HG02943 (cell line): Measurements from ENCODE around the gene OR5B21.

Source experiments
- ATAC-seq: cut with Tn5 transposase; IDR thresholded peaks from one replicate; pipeline ENCODE4 v1.9.1; 2021; ENCODE audit warnings: mild to moderate bottlenecking, low read depth, moderate library complexity; ENCODE audit not compliant: unreplicated experiment

Gene OR5B21

DNA sequence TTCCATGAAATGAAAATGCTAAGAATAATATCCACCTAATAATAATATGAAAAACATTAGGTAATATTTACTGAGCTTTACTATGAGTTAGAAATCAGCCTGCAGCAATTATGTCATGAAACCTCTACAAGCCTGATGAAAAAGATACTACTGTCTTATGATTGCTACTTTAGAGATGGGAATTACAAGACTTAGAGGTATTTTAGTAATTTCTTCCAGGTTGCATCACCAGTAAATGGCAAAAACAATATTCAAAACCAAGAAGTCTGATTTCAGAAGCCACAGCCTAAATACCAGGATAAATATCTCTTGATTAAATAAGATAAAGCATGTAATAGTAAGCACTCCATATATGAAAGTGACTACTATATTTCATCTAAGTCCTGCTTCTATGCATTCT lies 13.8 kb downstream of the OR5B21 start:
- ATAC-seq: no peak

DNA sequence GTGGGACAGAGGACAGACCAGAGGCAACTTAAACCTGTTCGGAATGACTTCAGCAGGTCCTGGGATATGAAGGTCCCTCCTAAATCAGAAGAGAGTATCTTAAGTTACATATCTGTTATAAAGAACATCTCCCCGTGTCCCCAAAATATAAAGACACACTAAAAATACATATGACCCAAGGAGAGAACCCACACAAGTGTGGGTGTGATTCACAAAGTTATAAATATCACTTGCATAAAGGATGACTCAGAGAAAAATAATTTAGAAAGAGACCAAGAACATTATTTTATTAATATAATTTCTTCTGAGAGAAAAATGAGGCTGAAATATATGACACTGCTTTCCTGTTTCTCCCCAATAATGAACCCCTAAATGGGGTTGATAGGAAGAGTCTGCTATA lies 14.2 kb downstream of the OR5B21 start:
- ATAC-seq: no peak

DNA sequence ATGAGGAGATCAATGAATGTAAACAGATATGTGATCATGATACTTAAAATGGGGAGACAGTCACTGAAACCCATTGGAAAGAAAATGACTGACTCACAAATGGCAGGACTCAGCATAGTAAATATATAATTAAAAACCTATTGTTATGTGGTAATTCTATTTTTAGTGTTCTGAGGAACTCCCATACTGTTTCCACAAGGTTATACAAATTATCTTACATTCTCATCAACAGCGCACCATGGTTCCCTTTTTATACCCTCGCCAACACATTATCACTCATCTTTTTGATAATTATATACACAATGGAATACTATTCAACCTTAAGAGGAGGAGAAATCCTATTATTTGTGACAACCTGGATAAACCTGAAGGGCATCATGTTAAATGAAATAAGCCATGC lies 17.1 kb downstream of the OR5B21 start:
- no peak for ATAC-seq

DNA sequence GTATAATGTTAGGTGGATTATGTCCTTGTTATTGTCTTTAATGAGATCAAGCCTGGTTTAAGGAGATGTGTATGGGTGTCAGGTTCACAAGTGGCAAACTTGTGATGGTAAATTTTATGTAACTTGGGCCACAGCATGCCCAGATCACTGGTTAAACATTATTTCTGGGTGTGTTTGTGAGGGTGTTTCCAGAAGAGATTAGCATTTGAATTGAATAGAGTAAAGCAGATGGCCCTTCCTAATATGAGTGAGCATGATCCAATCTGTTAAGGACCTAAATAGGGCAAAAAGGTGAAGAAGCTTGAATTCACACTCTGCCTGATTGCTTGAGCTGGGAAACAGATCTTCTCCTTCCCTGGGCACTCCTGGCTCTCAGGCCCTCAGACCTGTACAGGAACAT lies 20.7 kb downstream of the OR5B21 start:
- no peak for ATAC-seq

DNA sequence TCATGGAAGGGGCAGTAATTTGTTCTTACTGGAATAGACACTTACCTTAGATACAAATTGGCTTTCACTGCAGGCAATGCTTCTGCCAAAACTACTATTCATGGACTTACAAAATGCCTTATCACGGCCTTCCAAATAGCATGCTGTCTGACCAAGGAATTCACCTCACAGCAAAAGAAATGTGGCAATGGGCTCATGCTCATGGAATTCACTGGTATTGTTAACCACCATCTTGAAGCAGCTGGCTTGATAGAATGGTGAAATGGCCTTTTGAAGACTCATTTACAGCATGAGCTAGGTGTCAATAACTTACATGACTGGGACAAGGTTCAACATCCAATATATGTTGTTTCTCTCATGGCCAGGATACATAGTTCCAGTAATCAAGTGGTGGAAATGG lies 21.9 kb downstream of the OR5B21 start:
- no peak for ATAC-seq

DNA sequence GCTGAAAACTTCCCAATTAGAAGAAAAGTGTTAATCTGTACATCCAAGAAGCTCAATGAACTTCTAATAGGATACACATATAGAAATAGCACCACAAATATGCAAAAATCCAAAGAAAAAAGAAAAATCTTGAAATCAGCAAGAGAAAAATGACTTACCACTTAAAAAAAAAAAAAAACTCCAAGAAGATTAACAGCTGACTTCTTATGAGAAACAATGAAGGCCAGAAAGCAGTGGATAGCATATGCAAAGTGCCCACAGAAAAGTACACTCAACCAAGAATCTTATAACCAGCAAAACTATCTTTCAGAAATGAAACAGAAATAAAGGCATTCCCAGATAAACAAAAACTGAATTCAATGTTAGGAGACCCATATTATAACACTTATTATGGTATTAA lies 36.0 kb downstream of the OR5B21 start:
- no peak for ATAC-seq

DNA sequence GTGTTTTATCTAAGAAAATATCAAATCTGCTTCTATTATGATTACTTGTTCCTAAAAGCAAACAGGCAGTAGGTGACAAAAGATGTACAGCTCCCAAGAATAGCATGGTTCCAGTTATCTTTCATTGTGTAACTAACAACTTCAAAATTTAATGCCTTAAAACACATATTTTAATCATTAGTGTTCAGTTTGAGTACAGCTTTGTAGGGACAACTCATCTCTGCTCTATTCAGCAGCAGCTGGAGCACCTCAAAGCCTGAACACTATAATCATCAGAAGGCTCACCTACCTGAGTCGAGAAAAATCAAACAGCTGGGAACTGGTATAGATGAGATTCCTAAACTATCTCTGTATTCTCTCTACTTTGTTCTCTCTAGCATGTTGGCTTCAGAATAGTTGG lies 41.6 kb downstream of the OR5B21 start:
- ATAC-seq: no peak

DNA sequence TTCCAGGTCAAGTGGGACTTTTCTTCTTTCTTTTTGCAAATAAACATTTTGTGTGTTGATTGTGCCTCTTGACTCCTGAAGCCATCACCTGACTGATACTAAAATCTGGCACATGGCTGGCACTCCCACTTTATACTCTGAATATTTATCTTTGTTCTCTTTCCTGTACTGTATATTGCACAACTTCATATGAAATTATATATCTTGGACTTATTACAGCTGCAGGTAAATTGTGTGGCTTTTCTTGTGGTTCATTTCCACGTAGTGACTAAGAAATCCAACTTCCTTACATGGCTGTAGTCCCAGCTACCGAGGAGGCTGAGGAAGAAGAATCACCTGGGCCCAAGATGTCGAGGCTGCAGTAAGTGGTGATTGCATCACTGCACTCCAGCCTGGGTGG lies 42.2 kb downstream of the OR5B21 start:
- no peak for ATAC-seq
